ENCODE measurements around the gene SAYSD1.
"Not testable (repeated sequence)": the region's sequence is repeated elsewhere in the genome, so short reads cannot be mapped to it uniquely, and the experiment has no call there.

The SAYSD1 gene, protein sequence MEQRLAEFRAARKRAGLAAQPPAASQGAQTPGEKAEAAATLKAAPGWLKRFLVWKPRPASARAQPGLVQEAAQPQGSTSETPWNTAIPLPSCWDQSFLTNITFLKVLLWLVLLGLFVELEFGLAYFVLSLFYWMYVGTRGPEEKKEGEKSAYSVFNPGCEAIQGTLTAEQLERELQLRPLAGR

DNA sequence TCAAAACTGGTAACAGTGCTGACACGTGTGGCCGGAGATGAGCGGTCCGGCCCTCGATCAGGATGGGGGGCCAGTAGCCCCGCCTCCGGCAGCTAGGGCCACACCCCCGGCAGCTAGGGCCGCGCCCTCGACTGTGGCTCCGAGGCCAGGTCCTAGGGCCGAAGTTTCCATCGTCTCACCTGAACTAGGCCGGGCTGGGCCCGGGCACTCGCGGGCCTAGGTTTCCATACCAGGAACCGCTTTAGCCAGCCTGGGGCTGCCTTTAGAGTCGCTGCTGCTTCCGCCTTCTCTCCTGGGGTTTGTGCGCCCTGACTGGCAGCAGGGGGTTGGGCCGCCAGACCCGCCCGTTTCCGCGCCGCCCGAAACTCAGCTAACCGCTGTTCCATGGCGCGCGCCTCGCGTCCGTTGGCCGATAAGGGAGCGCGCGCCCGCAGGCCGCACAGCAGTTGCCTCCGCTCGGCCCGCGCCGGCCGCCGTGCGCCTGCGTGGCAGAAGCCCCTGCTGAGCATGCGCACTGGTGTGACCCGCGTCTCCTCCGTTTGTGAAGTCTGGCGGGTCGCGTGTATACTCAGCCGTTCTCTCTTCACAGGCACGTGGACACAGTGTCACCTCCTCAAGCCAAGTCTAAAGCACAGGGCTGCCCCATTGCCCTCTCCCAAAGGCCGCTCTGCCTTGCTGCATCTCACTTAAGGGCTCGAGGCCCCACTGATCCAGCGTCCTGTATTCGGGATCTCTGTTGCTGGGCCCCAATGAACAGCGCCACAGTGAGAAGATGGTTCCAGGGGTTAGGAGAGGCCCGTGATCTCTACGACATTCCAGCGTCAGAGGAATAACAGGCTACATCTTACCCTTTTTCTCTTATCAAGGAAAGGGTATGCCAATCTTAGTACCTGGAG is at the start of gene SAYSD1:
SAYSD1 (minus strand) TSS at position 483 of the 896 bp plus-strand sequence; CDS start at position 386, 97 bp downstream.
- peak; percentile 98 for DNase-seq

DNA sequence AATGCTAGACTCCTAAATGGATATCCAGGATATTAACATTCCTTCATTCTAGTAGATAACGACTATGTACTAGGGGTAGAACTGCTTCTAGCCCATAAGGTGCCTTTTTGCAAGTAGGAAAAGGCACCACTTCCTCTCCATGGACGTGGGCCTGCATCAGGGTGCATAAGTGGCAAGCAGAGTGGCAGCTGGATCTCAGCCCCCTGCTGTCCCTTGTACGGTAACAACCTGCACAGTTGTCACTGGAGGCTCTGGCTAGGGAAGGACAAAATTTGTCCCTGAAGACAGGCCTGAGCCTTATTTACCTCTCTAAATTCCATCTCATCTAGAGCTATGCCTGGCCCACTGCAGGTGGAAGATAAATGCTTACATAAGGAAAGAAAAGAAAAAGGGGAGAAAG is 42.5 kb upstream of the SAYSD1 start:
- peak; percentile 45 for DNase-seq

DNA sequence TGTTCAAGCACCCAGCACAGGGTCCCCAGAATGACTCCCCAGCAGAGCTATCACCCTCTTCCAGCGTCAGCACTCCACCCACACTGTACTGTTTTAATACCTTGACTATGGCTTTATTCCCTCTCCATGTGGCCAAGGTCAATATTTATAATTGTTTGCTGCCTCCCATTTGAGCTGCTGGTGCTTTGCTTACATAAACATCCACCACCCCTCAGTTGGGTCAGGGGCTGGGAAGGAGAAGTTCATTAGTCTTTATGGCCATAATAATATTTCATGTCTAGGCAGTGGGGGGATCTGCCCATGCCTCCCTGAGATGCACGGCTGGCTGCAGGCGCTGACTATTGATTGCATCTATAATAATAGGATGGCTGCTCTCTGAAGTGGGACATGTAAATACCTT is 41.8 kb upstream of the SAYSD1 start:
- DNase-seq: peak; percentile 51

DNA sequence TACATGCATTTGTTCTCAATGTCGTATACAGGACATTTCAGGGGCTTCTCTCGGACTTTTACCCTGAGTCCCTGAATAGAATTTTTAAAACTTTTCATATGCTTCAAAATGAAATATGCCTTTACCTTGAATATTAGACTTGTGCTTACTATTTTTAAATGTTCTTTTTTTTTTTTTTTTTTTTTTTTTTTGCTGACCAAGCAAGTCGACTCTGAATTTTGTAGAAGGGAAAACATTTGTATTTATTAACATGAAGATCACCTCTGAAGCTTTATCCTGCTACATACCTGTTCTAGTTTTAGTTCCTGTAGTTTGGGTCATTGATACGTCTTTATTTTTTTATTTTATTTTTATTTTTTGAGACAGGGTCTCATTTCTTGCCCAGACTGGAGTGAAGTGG is 39.7 kb upstream of the SAYSD1 start:
- no peak for DNase-seq

DNA sequence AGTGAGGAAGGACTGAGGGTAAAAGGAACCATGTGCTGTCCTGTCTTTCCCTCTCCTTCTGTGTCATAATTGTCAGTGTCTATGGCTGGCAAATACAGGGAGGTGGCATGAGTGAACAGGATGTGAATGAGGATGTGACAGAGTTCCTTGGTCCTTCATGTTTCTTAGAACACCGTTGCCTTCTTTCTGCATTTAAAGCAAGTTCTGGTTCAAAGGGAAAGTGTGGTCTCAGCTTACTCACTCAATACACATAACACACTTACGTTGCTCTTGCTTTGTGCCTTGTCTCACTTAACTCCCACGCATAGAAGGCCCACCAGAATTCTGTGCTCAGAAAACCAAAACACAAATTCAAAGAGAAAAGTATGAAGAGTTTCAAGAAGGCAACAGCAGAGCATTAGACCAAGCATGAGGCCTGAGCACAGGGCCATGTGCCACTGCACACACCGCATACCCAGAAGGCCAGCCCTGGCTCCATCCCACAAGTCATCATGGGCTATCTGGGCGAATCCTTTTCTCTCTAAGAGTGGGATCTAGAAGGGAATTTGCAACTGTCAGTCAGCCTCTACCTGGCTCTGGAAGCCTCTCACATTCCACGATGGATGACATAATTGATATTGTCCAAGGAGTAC is 38.9 kb upstream of the SAYSD1 start:
- no peak for DNase-seq

DNA sequence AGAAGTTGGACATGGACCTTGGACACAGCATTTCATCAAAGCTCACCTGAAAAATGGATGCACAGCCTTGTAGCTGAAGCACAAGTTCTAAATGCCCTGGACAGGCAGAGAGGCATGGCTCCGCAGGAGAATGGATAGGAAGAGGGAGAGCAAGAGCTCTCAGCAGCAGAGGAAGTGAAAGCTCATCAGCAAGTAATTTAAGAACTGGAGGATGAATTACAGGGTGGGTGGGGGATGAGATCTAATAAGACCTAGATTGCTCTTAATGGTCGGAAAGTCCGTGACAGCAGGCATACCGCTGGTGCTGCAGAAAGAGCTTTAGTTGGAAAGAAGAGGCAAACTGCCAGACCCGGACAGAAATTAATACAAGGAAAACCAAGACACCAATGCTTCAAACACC is 37.3 kb upstream of the SAYSD1 start:
- DNase-seq: no peak

DNA sequence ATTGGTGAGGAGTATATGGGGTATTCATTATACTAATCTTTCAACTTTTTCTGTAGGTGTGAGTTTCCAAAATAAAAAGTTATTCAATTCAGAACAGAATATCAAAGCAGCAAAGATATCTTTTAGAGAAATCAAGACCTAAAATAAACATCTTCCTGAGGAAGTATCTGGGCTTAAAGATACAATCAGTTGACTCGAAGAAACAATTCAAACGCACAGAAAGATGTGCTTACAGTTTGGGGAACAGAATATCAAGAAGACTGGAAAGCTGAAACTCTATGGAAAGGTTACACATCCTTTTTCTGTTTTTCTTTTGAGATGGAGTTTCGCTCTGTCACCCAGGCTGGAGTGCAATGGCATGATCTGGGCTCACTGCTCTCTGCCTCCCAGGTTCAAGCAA is 36.2 kb upstream of the SAYSD1 start:
- DNase-seq: no peak

DNA sequence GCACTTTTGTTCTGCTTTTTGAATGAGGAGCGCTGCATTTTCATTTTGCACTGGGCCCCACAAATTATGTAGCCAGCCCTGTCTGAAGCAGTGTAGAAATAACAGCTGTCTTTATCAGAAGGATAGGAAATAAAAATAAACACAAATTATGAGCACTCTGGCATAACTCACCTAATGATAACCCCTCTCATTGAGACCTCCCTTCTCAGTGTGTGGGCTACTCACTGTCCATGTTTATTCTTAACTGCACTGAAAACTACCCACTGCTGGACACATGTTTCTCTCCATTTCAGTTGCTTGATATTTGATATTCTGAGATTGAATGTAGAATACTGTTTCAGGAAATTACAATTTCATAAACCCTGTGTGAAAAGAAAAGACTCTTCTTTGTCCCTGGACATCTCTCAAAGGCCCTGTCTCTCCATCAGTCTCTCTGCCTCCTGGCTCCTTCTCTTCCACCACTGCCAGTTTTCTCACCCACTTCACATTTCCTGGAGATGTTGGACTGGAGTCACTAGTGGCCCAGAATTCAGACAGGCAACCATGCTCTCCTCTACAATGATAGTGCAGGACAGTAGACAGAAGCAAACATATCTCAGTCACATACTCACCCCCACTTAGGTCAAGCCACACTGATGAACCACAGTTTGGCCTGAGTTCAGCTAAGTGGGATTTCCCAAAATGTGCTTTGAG is 29.6 kb upstream of the SAYSD1 start:
- DNase-seq: no peak

DNA sequence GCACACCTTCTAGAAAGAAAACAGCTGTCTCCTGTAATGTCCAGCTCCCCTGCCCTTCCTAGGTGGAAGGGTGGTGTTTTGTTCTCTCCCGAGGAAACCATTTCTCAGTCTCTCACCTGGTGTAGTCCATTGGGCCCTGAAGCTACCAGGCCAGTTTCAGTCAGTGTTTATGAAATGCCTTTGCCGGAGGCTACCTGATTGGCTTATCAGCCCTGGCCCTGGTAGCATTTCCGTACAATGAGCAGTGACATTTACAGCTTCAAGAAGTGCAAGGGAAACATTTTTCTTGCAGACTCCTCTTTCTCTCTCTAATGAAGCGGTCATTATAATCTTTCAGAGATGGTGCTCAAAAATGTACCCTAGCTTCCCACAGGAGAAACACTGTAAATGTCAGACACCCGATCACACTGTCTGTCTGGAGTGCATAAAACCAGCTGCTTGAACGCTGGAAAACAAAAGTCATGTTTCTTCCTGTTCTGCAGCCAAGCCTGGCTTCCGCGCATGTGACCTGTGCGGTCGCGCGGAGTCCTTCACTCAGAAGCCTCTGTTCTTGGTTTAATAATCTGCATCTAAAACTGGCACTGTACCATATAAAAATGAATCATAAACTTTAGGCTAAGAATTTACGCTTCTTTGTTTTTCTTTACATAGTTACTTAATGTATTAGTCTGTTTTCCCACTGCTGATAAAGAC is 28.4 kb upstream of the SAYSD1 start:
- DNase-seq: no peak

DNA sequence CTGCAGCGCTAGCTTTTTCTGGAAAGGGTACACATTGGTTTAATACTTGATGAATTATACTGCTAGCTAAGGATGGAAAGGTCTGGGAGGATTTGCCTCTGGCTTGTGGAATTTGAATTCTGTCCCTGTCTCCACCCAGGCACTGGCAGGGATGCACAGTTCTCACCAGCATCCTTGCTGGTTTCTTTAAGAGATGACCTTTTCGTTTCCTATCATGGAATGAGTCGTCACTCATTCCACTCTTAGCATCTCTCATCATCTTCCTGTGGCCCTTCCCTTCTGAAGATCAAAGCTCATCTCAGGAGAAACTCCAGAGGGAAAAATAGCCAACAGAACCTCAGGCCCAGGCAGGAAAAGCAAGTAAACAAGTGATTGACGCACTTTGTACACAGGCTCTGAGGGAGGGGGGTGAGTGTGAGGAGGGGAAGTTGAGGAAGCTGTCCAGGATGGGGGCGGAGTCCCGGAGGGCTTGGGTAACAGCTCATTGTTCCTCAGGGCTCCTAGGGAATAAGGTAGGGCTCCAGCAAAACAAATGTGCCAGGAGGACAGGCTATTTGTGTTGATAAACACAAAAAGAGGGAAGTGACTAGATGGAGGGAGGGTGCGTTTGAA is 25.7 kb upstream of the SAYSD1 start:
- DNase-seq: no peak

DNA sequence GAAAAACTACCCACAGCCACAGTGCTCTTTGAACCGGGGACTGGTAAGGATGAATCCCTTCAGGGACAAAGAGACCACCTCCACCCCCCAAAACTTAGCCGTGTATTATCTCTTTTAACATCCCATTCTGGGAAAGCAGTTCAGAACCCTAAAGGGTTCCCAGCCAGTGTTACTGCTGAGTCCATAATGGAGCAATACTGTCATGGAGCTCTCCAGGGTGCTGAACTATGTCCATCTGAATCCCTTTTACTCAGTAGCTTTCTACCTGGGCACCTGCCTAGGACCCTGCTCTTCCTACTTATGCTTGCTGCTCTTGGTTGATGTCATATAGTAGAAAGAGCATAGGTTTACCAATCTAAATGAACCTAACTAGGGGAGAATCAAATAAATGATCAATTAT is 22.3 kb upstream of the SAYSD1 start:
- DNase-seq: no peak

DNA sequence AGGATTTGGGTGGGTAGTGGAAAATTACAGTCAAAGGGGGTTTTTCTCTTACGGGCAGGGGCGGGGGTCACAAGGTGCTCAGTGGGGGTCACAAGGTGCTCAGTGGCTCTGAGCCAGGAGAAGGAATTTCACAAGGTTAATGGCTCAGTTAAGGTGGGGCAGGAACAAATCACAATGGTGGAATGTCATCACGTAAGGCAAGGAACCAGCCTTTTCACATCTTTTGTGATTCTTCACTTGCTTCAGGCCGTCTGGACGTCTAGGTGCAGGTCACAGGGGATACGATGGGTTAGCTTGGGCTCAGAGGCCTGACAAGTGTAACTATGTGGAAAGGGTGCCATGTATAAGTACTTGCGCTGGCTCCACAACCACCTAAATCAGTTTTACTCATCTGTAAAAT is 21.2 kb upstream of the SAYSD1 start:
- not testable (repeated sequence) for DNase-seq

DNA sequence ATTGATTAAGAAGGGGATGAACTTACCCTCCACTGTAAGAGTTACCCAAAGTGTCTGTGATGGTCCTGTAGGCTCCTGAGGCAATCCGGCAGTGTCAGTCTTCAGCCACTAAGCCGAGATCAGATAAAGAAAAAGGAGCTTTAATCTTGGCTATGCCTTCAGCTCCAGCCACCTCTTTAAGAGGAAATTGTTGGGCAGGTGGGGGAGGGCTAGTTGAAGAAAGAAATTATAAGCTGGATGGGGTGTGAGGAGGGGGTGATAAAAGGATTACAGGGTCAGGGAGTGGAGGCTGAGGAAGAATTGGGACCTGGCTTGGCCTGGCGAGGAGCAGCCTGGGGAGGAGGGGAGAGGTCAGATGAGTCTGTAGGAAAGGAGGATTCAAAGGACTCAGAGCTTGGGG is 19.8 kb upstream of the SAYSD1 start:
- not testable (repeated sequence) for DNase-seq

DNA sequence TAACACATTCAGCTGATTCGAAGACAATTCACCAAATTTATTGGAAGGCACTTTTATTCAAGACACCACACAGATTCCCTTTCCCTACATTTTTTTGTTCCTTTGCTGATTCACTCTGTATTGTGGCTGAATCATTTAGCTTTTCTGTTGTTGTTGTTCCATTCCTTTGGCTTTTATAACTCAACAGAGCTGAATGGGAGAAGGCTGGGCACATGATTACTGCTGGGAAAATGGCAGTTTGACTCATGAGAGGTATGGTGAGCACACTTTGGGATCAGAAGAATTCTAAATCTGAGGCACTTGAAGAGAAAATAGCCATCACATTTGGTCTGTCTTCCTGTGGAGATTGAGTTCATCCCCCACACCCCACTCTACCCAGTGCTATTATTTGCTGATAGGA is 15.7 kb upstream of the SAYSD1 start:
- no peak for DNase-seq

DNA sequence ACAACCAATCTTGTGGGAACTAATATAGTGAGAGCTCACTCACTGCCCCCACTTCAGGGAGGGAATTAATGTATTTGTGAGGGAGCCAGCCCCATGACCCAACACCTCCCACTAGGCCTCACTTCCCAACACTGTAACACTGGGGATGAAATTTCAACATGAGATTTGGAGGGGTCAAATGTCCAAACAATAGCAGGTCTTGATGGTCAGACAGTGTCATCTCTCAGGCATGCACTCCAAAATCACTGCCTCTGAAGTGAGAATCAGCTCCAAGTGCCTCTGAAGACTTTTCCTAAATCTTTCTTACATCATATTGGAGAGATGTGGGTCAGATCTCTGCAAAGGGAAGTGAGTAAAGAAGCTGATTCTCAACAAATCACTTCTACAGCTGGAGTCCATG is 13.8 kb upstream of the SAYSD1 start:
- DNase-seq: no peak

DNA sequence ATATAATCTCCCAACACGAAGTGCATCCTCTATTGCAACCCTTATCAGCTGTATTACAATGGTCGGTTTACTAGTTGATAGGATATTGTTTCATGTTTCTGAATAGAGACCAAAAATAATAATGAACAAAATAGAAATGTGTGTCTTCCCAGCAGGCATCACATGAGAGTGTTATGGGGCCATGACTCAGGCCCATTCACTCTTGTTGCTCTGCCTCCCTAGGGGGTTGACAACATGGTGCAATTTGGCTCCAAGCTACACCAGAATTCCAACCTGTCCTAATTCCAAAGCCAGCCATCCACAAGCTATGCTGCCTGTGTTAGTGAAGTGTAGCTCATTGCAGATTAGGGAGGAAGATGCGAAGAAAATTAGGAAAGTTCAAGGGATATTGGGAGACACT is 13.1 kb upstream of the SAYSD1 start:
- peak; percentile 86 for DNase-seq

DNA sequence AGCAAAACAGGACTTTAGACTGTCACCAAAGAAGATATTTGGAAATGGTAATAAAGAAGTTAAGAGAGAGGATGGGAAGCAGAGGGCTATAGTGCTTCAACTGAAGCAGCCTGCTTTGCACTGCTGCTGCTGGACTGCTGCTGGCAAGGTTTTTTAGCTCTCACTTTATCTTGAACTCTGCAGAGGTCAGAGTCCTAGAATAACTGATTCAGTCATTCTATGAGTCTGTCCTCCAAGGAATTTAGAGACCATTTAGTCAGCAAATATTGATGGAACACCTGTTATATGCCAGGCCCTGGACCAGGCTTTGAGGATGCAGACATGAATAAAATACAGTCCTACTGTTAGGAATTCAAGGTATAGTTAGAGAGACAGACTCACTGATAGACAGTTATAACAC is 9.1 kb upstream of the SAYSD1 start:
- no peak for DNase-seq

DNA sequence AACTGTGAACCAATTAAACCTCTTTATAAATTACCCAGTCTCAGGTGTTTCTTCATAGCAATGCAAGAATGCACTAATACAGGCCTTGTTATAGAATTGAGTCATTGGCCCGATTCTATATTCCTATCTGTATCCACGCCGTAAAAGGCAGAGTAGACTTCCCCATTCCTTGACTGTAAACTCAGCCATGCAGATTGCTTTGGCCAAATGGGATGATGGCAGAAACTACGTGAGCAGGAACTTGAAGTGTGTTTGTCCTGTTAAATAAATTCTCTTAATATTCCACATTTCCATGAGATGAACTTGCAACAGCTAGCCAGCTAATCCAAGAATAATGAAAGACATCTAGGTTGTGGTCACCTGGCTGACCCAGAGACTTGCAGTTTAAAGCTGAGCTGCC is 3.9 kb upstream of the SAYSD1 start:
- DNase-seq: no peak

DNA sequence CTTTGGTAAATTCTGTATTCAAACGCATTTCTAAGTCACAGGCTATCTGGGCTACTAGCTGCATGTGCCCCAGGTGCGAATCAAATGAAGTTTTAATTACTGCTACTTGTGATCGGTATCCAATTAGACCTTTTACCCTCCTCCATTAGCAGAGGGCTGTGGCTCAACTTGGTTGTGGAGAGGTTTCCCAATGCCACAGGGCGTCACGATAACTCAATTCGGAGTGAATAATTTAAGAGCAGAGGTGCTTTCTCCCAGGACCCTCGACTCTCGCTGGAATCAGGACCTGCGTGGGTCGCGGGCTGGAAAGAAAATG is 640 bp downstream of the SAYSD1 start:
- no peak for DNase-seq

DNA sequence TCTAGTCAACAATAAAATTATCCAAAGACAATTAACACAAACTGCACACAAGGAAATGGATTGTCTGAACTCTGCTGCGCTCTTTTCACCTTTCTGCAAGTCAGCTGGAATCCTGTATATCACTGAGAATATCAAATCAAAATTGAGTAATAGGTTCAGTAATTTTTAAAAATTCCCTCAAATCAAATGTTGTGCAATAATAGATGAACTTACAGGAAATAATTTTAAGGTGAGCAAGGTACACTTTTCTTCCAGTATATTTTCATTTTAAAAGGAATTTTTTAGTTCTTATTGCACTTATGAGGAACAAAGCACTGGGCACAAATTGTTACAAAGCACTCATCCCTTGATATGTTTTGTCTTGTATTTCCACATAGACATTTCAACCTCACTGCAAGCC is 1.2 kb downstream of the SAYSD1 start:
- DNase-seq: no peak

DNA sequence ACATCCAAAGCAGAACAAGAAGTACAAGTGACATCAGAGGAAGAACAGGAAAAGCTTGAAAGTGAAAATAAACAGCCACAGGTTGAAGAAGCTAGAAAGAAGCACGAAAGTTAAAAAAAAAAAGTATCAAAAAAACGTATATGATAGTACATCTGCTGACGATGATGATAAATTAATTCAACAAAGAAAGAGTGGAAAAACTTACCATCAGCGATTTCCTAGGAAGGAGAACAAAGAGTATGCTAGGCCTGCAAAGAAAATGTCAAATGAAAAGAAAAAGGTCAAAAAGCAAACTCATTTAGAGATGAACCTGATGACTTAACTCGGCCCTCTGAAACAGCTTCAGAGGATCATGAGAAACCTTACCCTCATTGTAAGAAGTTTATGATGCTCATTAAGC is 3.7 kb downstream of the SAYSD1 start:
- no peak for DNase-seq

DNA sequence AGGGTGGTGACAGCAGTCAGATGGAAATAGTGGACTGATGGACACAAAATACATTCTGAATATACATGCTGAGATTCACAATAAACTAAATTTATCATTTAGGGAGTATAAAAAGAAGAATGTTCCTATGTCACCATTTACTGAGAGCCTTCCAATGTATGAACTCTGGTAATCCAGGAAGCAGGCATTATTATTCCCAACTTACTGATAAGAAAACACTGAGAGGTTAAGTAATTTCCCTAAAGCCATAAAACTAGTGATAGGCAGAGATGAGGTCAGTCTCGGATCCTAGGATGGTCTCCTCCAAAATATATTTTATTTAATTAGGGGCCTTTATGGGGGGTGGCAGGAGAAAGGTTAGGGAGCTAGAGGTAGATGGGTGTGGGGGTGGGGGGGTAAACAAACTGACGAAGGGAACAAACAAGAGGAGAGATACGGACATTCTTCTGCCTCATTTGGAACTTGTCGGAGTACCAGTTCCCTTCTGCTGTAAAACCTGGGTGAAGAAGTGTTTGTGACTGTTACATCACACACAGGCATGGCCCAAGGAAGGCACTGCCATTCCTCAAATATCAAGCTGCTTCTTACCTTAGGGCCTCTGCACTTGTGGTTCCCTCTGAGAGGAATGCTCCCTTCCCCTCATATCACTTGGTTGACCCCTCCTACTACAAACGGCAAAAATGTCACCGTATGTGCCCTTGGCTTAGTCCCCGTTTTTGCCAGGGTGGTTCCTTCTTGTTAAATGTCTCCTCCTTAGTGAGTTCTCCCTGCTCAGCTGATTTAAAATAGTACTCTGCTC is 6.7 kb downstream of the SAYSD1 start:
- no peak for DNase-seq
